Embryonic facial prominence (tissue), 1 donor: ENCODE data around the gene FCHSD1.

Experiments used
- DNase-seq: peaks from one replicate; pipeline ENCODE4 v3.0.0-alpha.2; 2016; ENCODE audit errors: extremely low spot score

Gene FCHSD1

DNA sequence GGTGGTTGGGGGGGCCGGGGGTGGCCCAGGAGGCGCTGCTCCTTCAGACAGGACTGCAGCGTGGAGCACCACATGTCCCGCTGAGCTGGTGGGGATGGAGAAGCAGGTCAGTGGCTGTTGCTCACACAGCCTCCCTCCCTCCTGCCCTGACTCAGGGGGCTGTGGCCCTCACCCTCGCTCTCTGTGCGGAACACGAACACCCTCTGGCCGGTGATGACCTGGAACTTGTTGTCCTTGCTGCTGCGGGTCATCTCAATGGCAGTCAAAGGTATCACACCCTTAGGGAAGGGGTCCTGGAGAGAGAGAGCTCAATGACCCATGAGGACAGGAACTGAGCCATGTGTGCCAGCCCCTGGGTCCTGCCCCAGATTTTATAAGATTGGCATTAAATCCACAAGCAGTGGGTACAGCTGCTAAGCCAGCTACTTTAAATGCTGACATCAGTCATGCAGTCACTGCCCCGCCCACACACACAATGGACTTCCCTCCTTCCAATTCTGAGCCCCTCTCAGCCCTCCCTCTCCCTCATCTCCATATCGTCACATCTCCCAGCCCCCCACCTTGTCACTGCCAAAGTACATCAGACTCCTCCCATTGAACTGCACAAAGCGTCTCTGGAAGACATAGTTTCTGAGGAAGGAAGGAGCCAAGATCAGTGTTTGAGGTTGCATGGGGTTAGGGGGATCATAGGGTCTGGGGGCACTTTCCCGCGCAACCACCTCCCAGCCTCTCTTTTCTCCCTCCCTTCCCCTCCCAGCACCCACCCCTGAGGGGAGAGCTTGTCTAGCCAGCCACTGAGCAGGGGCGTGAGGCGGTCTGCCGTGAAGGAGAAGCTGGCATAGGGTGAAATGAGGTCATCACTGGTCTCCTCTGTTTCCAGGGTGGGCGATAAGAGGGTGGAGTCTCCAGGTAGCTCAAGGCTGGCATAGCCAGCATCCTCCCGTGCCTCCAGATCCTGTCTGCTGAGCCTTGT lies 21.9 kb upstream of the FCHSD1 start:
- no peak for DNase-seq

DNA sequence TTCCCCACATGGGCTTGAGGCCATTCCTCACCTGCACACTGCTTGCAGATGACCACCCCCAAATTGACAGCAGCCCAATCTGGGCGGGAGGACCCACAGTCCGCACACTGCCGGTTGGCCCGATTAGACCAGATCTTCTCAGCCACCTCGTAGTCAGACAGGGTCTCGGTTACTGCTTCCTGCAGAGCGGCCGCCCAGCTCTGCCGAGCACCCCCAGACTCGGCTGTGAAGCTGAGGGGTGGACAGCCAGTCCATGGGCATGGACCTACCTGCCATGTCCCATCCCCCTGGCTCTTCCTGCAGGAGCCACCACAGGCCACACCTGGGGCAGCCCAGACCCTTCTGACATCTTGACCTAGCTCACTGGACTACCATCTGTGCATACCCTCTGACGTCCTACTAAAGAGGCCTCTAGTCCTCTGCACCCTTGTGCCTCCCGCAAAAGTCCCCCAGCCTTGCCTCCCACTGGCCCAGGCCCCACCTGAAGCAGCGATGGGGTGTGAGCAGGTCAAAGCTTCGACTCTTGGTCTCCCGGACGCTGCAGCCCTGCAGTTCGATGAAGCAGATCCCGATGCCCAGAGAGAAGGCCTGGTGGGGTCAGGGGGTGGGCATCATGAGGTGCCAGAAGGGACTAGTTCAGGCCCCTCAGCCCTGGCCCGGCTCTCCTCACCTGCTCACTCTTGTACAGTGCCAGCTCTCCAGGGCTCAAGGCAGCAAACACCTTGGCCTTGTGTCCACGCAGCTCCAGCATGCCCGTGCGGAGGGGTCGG lies 21.0 kb upstream of the FCHSD1 start:
- no peak for DNase-seq

DNA sequence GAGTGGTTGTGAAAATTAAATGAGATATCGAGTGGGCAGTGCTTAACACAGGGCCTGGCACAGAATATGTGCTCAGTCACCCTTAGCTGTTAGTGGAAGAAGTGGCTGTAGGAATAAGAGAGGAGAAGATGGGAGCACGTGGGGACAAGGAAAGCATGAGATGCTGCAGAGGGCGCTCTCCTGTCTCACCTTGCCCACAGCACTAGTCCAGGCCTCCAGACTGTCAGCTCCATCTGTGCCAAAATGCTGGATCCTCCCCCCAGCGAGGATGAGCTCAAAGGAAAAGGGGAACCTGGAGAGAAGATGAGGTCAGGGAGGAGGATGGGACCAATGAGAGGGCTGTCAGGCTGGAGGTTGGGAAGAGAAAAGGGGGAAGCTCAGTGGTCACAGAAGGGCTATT lies 18.3 kb upstream of the FCHSD1 start:
- no peak for DNase-seq

DNA sequence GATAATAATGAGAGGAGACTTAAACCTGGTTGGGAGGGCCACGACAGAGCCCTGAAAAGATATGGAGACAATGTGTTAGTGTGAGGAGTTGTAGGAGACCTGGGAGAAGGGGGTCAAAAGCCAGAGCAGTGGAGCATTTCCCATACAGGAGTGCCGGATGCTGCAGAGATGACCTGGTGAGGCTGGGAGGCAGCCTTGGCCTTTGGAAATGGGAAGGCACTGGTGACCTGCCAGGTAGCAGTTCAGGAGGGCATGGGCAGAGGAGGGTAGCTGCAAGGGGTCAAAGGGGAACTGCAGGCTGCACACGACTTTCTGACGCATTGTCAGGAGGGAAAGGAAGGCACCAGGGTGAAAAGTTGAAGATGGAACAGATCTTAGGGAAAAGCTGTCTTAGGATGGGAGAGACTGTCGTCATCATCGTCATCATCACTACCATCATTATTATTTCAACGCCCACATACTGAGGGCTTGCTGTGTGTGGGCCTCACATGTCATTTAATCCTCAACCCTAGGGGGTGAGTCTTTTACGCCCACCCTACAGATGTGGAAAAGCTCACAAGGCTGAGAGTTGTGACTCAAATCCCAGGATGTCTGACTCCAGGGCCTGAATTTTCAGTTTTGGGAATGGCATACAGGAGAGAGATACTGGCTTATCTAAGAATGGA lies 17.5 kb upstream of the FCHSD1 start:
- no peak for DNase-seq

DNA sequence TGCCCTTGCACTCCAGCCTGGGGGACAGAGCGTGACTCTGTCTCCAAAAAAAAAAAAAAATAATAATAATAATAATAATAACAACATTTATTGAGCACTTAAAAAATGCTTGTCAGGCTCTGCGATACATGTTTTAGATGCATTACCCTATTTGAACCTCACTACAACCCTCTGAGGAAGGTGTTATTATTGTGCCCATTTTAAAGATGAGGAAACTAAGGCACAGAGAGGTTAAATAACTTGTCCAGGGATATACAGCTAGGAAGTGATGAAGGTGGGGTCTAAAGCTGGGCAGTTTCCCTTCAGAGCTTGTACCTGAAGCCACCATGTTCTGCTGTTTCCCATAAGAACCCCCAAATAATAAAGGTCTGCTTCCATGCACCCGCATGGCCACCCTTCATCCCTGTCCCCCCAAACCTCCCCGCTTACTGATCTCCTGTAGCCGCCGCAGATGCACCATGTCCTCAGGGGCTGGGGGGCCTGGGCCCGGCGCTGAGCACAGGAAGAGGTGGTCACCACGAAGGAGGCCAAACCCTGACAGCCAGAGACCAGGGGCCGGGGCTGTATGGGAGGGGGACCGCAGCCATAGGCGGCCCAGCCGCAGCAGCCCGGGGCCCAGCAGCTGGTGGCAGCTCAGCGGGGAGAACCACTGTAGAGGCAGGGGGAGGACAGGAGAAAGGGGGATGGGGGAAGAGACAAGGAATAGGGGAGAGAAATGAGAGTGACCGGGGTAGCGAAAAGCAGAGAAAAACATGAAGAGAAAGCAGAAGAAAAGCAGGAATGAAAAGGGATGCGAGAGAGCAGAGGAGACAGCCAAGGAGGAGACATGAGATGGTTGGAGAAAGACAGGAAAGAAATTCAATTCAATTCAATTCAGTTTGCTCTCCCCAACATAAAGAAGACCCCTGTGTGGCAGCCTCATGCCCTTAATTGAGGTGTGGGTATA lies 15.1 kb upstream of the FCHSD1 start:
- DNase-seq, result no peak

DNA sequence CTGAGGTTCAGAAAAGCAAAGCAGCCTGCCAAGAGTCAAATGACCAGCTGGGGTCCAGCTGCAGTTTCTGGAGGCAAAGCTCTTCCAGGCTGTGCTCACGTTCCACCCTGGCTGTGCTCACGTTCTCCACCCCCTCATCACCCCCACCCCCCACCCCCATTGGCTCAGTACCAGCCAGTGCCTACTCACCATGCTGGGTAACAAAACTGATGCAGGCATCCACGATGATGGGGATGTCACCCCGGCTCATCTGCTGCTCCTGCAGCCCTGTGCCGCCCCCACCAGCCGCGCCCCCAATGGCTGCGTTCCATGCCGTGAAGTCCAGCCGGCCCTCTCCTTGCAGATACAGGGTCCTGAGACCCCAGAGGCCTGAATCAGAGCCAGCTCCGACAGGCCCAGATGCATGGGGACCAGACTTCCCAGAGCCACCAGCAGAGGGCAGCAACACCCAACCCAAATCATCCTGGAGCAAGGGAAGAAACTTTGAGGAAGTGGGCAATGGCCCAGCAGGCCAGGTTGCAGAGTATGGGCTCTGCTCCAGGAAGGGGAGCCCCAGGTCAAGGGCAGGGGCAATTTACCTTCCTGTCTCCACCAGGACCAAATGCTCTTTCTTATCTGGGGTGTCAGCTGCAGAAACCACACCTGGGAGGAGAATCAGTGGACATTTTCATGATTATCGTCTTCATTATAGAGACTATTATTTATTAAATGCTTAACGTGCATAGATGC lies 13.7 kb upstream of the FCHSD1 start:
- no peak for DNase-seq

DNA sequence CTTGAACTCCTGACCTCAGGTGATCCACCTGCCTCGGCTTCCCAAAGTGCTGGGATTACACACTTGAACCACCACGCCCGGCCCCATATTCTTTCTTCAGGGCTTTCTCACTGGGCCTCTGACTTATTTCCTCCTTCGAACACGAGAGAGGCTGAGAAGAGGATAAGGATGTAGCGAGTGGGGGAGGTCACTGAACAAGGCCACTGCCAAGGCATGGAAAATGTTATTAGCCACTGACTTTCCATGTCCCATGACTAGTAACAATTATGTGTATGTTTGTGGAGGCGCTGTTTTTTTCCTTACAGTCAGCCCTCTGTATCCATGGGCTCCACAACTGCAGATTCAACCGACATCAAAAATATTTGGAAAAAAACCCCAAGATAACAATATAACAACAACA lies 12.3 kb upstream of the FCHSD1 start:
- no peak for DNase-seq

DNA sequence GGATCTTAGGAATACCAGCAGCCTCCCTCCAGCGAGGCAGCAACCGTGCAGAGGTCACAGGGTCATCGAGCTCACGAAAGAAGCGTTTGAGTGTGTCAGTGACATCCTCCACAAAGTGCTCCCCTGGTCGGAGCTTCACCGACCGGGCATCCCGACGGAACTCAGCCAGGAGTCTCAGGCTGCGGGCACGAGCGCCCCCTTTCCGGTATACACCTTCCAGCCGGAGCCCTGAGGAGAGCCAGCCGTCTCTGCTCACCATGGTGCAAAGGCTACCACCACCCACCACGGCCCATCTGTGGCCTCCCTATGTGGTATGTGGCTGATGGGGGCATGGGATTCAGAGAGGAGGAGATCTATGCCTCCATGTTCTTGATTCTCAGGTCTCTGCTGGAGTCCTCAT lies 10.8 kb upstream of the FCHSD1 start:
- no peak for DNase-seq

DNA sequence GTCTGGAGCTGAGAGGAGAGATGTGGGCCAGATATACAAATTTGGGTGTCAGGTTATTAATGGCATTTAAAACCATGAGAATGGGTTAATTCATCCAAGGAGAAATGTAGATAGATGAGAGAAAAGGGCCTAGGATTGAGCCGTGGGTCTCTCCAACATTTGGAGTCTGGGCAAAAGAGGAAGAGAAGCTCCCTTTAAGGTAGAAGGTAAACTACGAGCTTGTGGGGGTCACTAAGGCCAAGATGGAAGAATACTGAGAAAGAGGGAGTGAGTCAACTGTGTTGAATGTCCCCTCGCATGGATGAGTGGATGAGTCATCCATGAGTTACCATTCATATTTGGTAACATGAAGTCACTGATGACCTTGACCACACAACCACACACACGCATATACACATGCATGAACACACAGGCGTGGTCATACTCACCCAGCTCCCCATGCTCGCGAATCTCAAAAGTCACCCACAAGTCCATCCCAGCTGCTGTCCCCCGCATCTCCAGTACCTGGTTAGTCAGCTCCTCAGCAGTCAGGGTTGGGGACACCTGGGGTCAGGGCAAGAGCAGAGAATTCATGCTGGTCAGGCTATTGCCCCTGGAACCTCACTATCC lies 6.8 kb upstream of the FCHSD1 start:
- DNase-seq, result no peak

DNA sequence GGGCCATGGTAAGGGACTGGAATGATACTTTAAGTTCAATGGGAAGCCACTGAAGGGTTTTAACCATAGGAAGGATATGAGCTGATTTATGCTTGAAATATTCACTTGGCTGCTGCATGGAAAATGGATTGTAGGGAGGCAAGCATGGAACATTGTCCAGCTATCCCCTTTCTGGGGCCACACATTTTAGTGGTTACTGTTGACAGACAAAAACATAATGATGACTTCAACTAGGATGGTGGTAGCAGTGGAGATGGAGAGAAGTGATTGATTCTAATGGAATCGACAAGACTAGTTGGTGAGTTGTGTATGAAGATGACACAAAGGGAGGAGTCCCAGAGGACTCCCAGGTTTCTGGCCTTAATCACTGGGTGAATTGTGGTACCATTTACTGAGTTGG lies 6.2 kb upstream of the FCHSD1 start:
- no peak for DNase-seq

DNA sequence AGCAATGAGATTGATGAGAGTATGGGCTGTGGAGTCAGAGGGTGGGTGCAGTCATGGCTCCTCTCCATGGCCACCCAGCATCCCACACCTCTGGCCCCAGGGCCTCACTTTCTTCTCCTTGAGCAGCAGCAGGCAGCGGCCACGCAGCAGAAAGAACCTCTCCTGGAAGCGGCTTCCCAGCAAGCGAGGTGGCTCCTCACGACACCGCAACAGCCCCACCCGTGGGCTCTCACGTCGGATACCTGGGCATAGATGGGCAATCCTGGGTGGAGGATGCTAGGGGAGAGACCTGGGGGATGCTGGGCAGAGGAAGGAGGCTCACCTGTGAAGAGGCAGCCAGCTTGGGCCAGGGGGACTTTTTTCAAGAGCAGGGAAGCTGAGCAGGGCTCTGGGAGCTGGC lies 5.2 kb upstream of the FCHSD1 start:
- DNase-seq, result no peak

DNA sequence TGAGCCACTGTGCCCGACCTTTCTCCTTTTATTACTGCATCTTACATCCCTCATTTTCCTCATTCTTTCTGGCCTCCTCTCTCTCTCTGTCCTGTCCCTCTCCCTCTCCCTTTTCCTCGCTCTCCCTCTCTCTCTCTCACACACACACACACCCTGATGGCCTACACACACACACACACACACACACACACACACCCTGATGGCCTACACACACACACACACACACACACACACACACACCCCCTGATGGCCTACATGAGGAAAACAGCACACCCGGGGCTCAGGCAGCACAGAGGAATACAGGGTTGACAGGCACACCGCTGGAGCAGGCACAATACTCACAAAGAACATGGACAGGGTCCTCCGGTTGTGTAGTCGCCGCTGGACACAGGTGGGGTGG lies 3.8 kb upstream of the FCHSD1 start:
- DNase-seq, result no peak

DNA sequence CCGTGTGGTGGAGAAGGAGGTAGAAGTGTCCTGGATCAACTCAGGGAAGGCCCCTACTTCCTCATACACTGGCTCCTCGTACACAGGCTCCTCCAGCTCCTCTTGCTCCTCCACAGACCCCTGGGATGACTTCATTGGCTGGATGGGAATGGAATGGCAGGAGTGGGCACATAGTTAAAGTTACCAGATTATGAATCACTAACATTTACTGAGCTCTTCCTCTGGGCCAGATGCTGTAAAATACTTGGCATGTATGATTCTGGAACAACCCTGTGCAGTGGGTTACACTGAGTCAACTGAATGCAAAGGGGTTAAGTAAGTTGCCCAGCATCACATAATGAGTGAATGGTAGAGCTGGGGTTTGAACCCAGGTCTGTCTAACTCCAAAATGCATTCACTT lies 3.1 kb upstream of the FCHSD1 start:
- DNase-seq, result no peak

DNA sequence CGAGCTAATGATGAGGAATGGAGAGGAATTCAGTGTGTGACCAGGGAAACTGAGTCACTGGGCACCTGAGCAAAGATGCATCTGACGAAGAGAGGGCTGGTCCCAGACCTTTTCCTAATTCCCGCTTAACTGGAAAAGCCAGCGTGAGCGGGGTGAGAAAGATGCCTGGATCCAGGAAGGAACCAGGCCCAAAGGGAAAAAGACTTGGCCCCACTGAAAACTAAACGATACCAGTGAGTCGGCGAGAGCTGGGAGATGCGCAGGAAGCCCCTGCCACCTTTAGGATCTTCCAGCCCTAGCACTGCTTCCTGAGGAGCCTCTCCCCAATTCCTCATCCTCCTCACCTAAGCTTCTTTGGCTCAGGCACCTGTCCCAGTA lies 499 bp upstream of the FCHSD1 start:
- DNase-seq, result no peak

DNA sequence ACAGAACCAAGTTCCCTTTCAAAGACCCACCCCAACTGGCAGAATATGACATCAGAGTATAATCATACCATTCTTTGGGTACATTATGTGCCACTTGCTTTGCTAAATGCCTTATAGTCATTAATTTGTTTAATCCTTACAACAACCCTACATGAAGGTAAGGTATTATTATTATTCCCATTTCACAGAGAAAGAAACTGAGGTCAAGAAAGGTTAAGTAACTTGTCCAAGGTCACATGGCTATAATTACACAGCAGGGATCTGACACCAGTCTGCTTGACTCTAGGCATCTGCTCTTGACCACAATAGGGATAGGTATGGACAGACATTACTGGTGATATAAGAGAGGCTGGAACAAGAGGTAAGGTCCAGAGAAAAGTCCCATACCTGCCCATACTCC lies 1.2 kb downstream of the FCHSD1 start:
- DNase-seq, result no peak

DNA sequence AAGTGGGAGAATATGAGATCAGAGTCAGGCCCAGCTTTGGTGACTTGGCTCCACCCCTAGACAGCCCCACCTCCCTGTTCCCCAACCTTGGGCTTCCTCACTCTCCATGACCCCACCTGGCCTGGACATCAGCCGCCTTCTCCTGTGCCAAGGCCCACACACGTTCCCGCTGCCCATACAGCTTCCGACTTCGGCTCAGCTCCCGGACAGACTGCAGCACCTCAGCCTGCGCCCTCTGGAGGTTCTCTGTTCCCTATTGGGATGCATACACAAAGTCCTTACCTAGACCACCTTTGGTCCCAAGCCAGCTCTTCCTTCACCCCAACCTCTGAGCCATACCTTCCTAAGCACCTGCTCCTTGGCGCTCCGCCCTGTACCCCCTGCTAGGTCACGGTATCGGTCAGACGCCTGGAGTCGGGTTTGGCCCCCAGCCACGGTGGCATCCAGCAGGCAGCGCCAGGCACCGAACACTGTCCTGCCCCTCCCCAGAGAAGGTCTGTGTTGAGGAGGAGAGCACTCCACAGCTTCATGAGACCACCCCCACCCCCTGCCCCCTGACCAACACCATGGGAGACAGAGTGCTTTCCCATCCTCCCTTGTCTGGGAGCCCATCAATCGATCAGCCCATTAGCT lies 2.0 kb downstream of the FCHSD1 start:
- DNase-seq, result no peak

DNA sequence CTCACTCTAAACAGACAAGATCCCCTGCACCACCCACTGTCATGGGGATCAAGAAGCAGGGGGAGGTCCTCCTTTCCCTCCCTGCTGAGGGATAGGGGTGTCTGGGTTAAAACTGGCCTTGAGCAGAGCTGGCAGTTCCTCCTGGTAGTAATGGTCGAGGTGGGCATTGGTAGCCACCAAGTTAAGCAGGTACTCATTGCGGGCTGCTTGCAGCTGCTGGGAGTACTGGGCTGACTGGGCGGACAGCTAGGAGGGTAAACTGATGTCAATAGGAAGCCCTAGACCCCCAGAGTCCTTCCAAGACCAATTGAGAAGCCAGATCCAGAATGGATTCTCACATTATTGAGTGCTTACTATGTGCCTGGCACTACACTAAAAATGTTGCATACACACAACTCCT lies 3.4 kb downstream of the FCHSD1 start:
- DNase-seq, result no peak

DNA sequence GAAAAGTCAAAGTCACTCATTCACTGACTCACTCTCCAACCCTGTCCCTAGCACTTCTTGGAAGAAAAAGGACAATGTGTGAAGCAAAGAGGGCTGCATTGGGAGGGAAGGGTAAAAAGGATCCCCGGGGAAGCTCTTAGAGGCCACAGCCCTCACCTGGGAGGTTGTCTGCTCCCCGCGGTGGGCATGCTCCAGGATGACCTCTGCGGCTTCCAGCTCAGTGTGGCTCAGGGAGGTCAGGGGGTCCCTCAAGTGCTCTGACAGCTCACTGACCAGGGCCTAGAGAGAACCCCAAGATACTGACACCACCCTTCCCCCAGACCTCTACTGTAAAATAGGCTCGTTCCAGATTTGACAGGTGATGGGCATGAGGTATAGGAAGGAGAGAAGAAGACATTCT lies 4.0 kb downstream of the FCHSD1 start:
- DNase-seq, result no peak

DNA sequence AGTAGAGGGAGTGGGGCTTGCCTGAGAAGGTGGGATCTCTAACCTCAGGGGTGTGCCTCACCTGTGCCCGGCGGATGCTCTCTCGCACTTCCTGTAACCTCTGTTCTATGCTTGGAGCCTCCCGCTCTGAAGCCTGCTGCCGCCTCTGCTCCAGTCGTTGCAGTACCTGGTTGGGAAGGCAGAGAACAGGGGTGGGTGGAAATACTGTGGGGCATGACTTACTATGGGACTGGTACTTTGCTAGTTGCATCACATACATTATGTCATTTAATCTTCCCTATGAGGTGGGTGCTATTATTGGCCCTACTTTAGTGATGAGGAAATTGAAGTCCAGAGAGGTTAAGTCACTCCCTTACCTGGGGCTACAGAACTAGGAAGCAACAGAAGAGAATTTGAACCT lies 5.2 kb downstream of the FCHSD1 start:
- no peak for DNase-seq
